ENCODE measurements around the gene SEL1L2. TPM values are rescaled to one million over a fixed set of nuclear protein-coding genes. Genes with fewer than 3 reads are reported as not detected.

The SEL1L2 gene
- total and polyA plus RNA-seq, 9 of the 15 experiments (the other 6 are each of a cell fraction or from before 2014, with no cell fraction given) = not detected

GRCh38 chr20:13913131-13913530, 77.3 kb downstream of the SEL1L2 start:
- no peak overlapping the region for H3K9ac ChIP-seq (ENCODE audit: insufficient read depth in 1 of 2, low read depth in 2 of 2, low read length in 2 of 2)
- ChIA-PET POLR2A (interaction anchor here (1.1 kb wide), 1 partner anchor 18 kb away, joined by 4 read pairs; no protein-coding TSS in a partner anchor), CTCF (ENCODE audit: low intra/inter-chr PET ratio) (interaction anchor here (0.7 kb wide), 1 partner anchor 210 kb away, joined by 3 read pairs; no protein-coding TSS in a partner anchor)
- H3K4me2 ChIP-seq (ENCODE audit: insufficient read depth, low read length) = no peak overlapping the region
- 54% methylated on average over 1 of the region's 1 CpG for WGBS (ENCODE audit: insufficient coverage, low coverage, missing lambda C conversion rate)
- H3K9me1 ChIP-seq (ENCODE audit: control insufficient read depth, insufficient read depth, low read length) = no peaks in the 10 kb centered on the region
- BruUV-seq (replicated peaks) = no TSS peak
- no peak overlapping the region for H3K4me3 ChIP-seq
- H4K20me1 ChIP-seq (replicated peaks; ENCODE audit: control insufficient read depth, insufficient read depth, low read length) = no peaks in the 10 kb centered on the region
- no peaks in the 10 kb centered on the region for H3K27me3 ChIP-seq (ENCODE audit: control insufficient read depth in 2 of 2, insufficient read depth in 2 of 2, low read length in 2 of 2)
- FAIRE-seq (no peak), DNase-seq (ENCODE audit: extremely low read depth in 1 of 4, low spot score in 3 of 4) (no peak), ATAC-seq (no peak)
- in situ Hi-C loops (cut with MboI) (no loop called here), intact Hi-C loops (cut with micrococcal nuclease) (loop anchor here (5.0 kb wide), 1 partner anchor 131 kb away; the partner anchor contains the start of gene ESF1)
- H3K36me3 ChIP-seq (ENCODE audit: control insufficient read depth, insufficient read depth, low read length) = no peaks in the 10 kb centered on the region
- no peaks in the 10 kb centered on the region for H3K9me3 ChIP-seq (replicated peaks; ENCODE audit: control insufficient read depth, insufficient read depth, low read depth, low read length)
- no peaks in the 10 kb centered on the region for H3K79me2 ChIP-seq (ENCODE audit: control insufficient read depth, insufficient read depth, low read length)
- no peak for TF ChIP-seq ZNF347 (CRISPR knock-in tag; IDR thresholded peaks at IDR 0.05; ENCODE audit: low read depth)
- no peak for TF ChIP-seq ZNF778 (CRISPR knock-in tag; IDR thresholded peaks at IDR 0.05)
- TF ChIP-seq ZNF316 (IDR thresholded peaks at IDR 0.05) = no peak
- no peak for TF ChIP-seq ZNF780A (CRISPR knock-in tag; IDR thresholded peaks at IDR 0.05)
- no peak for TF ChIP-seq ETS2 (tag; IDR thresholded peaks at IDR 0.05; ENCODE audit: borderline replicate concordance, poor library complexity, severe bottlenecking)
- TF ChIP-seq PCBP2 (IDR thresholded peaks at IDR 0.05; ENCODE audit: low read depth, low read length, poor library complexity, severe bottlenecking) = no peak
- TF ChIP-seq ZNF140 (CRISPR knock-in tag; IDR thresholded peaks at IDR 0.05) = no peak
- peaks cover 0 to 7% of the 10 kb centered on the region in 2 experiments; a peak in 1 of 5 replicates for H3K4me1 ChIP-seq (replicated peaks in 1 of 2; ENCODE audit: control insufficient read depth in 2 of 2, insufficient read depth in 2 of 2, low read length in 2 of 2)
- H3K27ac ChIP-seq (ENCODE audit: extremely low read depth, low read depth, low read length) = no peak overlapping the region
- no peak overlapping the region for H2AFZ ChIP-seq (ENCODE audit: low read depth, low read length)

Measured in K562 (cell line).